Upper lobe of left lung (tissue), 6 donors: Measurements from ENCODE around the gene MGMT. TPM values are rescaled to one million over a fixed set of nuclear protein-coding genes. Genes with fewer than 3 reads are reported as not detected.

Source experiments
- ATAC-seq, 2 donors: fragments of 200-7000 bp; cut with Tn5 transposase; one replicate each; pipeline ENCODE4 v1.9.1; 2022; ENCODE audit warnings: mild to moderate bottlenecking in 2 of 2, moderate library complexity in 2 of 2; ENCODE audit not compliant: low FRiP score in 2 of 2
- DNase-seq, 2 donors: peaks; one replicate each; pipeline ENCODE4 v3.0.0-alpha.2; 2019 to 2020
- H3K27ac ChIP-seq, 4 donors: fragments of 200-600 bp; sonication (generic); one replicate each; pipeline ENCODE4 v1.5.1; 2016 to 2019
- H3K27me3 ChIP-seq, 4 donors: fragments of 200-600 bp; sonication (generic); one replicate each; pipeline ENCODE4 v1.5.1; 2017 to 2019
- H3K36me3 ChIP-seq, 4 donors: fragments of 200-600 bp; sonication (generic); one replicate each; pipeline ENCODE4 v1.5.1; 2016 to 2019
- H3K4me1 ChIP-seq, 4 donors: fragments of 200-600 bp; sonication (generic); one replicate each; pipeline ENCODE4 v1.5.1; 2018 to 2019
- H3K4me3 ChIP-seq, 4 donors: fragments of 200-600 bp; sonication (generic); one replicate each; pipeline ENCODE4 v1.5.1; 2017 to 2019; ENCODE audit warnings: mild to moderate bottlenecking in 2 of 4, moderate library complexity in 1 of 4
- H3K9me3 ChIP-seq, 4 donors: fragments of 200-600 bp; sonication (generic); one replicate each; pipeline ENCODE4 v1.5.1; 2018 to 2019
- CTCF ChIP-seq, 6 experiments: fragments of 450-650 bp in 4 of 6; fragments of 200-600 bp in 2 of 6; sonication (generic) in 2 of 6; IDR thresholded peaks; one replicate each; pipeline ENCODE4 v1.5.1; 2016 to 2019; ENCODE audit warnings: antibody characterized with exemption in 6 of 6
- EP300 ChIP-seq, 4 donors: sonication (generic); formaldehyde crosslinking; IDR thresholded peaks; one replicate each; pipeline ENCODE4 v1.5.1; 2017; ENCODE audit warnings: antibody characterized with exemption in 4 of 4, control low read depth in 2 of 4
- POLR2A ChIP-seq, 4 donors: fragments of 450-650 bp; IDR thresholded peaks; one replicate each; pipeline ENCODE4 v1.5.1; 2016 to 2017; ENCODE audit warnings: antibody characterized with exemption in 4 of 4, mild to moderate bottlenecking in 2 of 4
- POLR2AphosphoS5 ChIP-seq, 2 donors: sonication (generic); formaldehyde crosslinking; IDR thresholded peaks; one replicate each; pipeline ENCODE4 v1.5.1; 2017; ENCODE audit warnings: antibody characterized with exemption in 2 of 2
- WGBS, 2 donors: methylation state at CpG; one replicate each; pipeline ENCODE4 v1.1.5; 2017 to 2018; 5-methylcytosine and 5-hydroxymethylcytosine counted together
- total RNA-seq, 6 donors: library from RNA; depleted of rRNA in 4 of 6; stranded (reverse); fragments of >200 nt in 4 of 6; gene quantifications; one replicate each; pipeline versions ENCODE4 v1.1.0 to v1.2.1, GENCODE V29; 2016 to 2021
- donor health status: DM: no; HTN: no; CAD: no; lungs with moderate emphysema.
- donor health status: DM: no; HTN: yes; CAD: no; lungs with severe emphysema.

MGMT gene
- total RNA-seq, 6 donors from 2014 or later = 20.9 to 44.0 (median 29.6) TPM

DNA sequence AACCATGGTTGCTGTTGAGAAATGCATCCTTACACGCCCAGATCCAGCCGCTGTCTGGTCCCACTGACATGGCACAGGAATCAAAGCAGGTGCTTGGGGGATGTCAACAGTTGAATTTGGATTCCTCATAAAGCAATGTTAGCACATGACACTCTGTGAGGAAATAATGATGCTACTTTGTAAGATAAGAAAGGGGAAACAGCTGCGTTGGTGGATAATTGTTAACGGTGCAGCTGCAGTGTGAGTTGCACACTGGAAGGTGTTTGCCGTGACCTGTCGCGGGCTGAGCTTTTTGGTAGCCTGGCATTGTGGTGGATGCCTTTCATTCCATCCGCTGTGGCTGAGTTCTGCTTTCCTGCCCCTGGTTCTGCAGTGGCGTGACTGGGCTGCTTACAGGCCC, 113.9 kb downstream of the MGMT start:
- no peaks in the 10 kb centered on the region for H3K36me3 ChIP-seq
- no peak overlapping the region for H3K27ac ChIP-seq
- H3K9me3 ChIP-seq = peaks cover 0 to 4% (median 0%) of the 10 kb centered on the region in 4 donors
- no peaks in the 10 kb centered on the region for H3K4me1 ChIP-seq
- no peak overlapping the region for H3K4me3 ChIP-seq
- no peaks in the 10 kb centered on the region for H3K27me3 ChIP-seq
- WGBS, 2 donors = 90 to 94% methylated on average over 9 of the region's 9 CpGs
- no peak for DNase-seq
- no peak for ATAC-seq
- TF ChIP-seq POLR2A (IDR thresholded peaks at IDR 0.05) (no peak), EP300 (IDR thresholded peaks at IDR 0.05) (no peak), CTCF (IDR thresholded peaks at IDR 0.05) (no peak), POLR2AphosphoS5 (IDR thresholded peaks at IDR 0.05) (no peak)

GRCh38 chr10:129581827-129582411, 114.9 kb downstream of the MGMT start:
- Histone ChIP-seq H3K9me3 (peaks cover 6 to 13% (median 8%) of the 10 kb centered on the region in 4 donors), H3K36me3 (no peaks in the 10 kb centered on the region), H3K27ac (no peak overlapping the region), H3K4me1 (no peaks in the 10 kb centered on the region), H3K4me3 (no peak overlapping the region), H3K27me3 (no peaks in the 10 kb centered on the region)
- ATAC-seq (peak in 1 of 2 donors; percentile 6), DNase-seq (no peak)
- WGBS, 2 donors = 93% methylated on average over 18 to 19 of the region's 19 CpGs
- no peak for TF ChIP-seq EP300 (IDR thresholded peaks at IDR 0.05)
- no peak for TF ChIP-seq POLR2A (IDR thresholded peaks at IDR 0.05)
- no peak for TF ChIP-seq POLR2AphosphoS5 (IDR thresholded peaks at IDR 0.05)
- TF ChIP-seq CTCF (IDR thresholded peaks at IDR 0.05) = no peak

DNA sequence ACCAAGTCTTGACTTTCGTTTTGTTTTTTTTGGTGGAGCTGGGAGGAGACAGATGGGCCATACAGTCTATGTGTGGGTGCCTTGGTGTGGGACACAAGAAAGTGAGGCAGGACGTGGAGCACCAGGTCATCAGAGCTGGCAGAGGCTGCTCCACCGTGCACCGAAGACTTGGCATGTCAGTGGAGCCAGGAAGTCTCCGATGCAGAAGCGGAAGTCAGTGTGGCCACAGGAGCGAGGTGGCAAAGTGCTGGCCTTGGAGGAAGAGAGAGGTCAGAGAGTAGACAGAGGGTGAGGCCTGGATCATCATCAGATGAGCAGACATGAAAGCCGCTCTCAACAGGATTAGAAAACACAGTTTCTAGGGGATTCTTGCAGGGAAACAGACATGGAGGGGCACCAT, 116.8 kb downstream of the MGMT start:
- Histone ChIP-seq H3K27me3 (no peaks in the 10 kb centered on the region), H3K9me3 (peaks cover 11 to 26% (median 15%) of the 10 kb centered on the region in 4 donors), H3K4me1 (no peaks in the 10 kb centered on the region), H3K4me3 (no peak overlapping the region), H3K27ac (no peak overlapping the region), H3K36me3 (no peaks in the 10 kb centered on the region)
- WGBS, 2 donors = 92 to 93% methylated on average over 8 of the region's 8 CpGs
- ATAC-seq (no peak), DNase-seq (no peak)
- TF ChIP-seq POLR2A (IDR thresholded peaks at IDR 0.05) (no peak), EP300 (IDR thresholded peaks at IDR 0.05) (no peak), POLR2AphosphoS5 (IDR thresholded peaks at IDR 0.05) (no peak), CTCF (IDR thresholded peaks at IDR 0.05) (no peak)

GRCh38 chr10:129586898-129587443, 119.9 kb downstream of the MGMT start:
- H3K4me1 ChIP-seq = no peaks in the 10 kb centered on the region
- DNase-seq (no peak), ATAC-seq (no peak)
- H3K27me3 ChIP-seq = no peaks in the 10 kb centered on the region
- WGBS, 2 donors = 96 to 98% methylated on average over 2 of the region's 2 CpGs
- TF ChIP-seq EP300 (IDR thresholded peaks at IDR 0.05) (no peak), POLR2AphosphoS5 (IDR thresholded peaks at IDR 0.05) (no peak), CTCF (IDR thresholded peaks at IDR 0.05) (no peak), POLR2A (IDR thresholded peaks at IDR 0.05) (no peak)
- no peaks in the 10 kb centered on the region for H3K36me3 ChIP-seq
- no peak overlapping the region for H3K4me3 ChIP-seq
- H3K9me3 ChIP-seq = peaks cover 11 to 26% (median 15%) of the 10 kb centered on the region in 4 donors
- no peak overlapping the region for H3K27ac ChIP-seq

DNA sequence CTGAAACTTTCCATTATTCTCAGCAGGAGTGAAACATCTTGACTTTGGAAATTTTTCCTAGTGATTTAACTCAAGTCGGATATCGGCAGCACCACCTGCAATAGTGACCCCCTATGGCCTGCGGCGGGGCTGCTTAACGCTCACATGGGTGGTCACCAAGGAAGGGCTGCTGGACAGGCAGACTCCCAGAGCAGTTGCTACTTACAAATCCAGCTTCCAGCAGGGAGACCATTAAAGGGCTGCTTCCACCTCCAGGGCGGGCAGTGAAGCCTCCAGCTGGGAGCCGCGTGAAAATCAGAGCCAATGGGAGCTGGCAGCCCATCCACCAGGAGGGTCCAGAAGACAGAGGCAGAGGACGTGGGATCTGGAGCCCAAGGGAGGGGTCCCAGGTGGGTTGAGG, 122.5 kb downstream of the MGMT start:
- no peak for ATAC-seq
- no peaks in the 10 kb centered on the region for H3K4me1 ChIP-seq
- H3K27ac ChIP-seq = no peak overlapping the region
- peaks cover 11 to 26% (median 15%) of the 10 kb centered on the region in 4 donors for H3K9me3 ChIP-seq
- H3K4me3 ChIP-seq = no peak overlapping the region
- no peaks in the 10 kb centered on the region for H3K36me3 ChIP-seq
- TF ChIP-seq EP300 (IDR thresholded peaks at IDR 0.05) = no peak
- no peak for TF ChIP-seq CTCF (IDR thresholded peaks at IDR 0.05)
- no peak for TF ChIP-seq POLR2A (IDR thresholded peaks at IDR 0.05)
- no peak for TF ChIP-seq POLR2AphosphoS5 (IDR thresholded peaks at IDR 0.05)
- 96 to 98% methylated on average over 9 of the region's 9 CpGs for WGBS, 2 donors
- H3K27me3 ChIP-seq = no peaks in the 10 kb centered on the region
- DNase-seq = no peak
